HepG2 (cell line): ENCODE results near the gene CR1. TPM values are rescaled to one million over a fixed set of nuclear protein-coding genes. Genes with fewer than 3 reads are reported as not detected.

Experiments
- ATAC-seq: fragments of 200-7000 bp; cut with Tn5 transposase; 3 replicates; pipeline ENCODE4 v1.9.1; 2020; ENCODE audit warnings: mild to moderate bottlenecking, moderate library complexity
- BruUV-seq: library from RNA; stranded (reverse); fragments of 400-500 nt; replicated peaks from 2 replicates; lab custom pipeline; 2021; lab: Mats Ljungman, UMichigan
- CTCF ChIA-PET: fragments of 300-600 bp; formaldehyde crosslinking; extraction: SDS; loops from one replicate; lab custom pipeline; 2021; ENCODE audit warnings: low total read pairs, inconsistent platforms, low intra/inter-chr PET ratio; lab: Yijun Ruan, JAX
- POLR2A ChIA-PET: fragments of 350-600 bp; sonication (Branson Sonifier 250); formaldehyde crosslinking; loops from one replicate; lab custom pipeline; 2020; ENCODE audit warnings: antibody characterized with exemption, inconsistent platforms; lab: Yijun Ruan, JAX
- DNase-seq: peaks from one replicate; pipeline ENCODE4 v3.0.0-alpha.2; 2015; ENCODE audit warnings: low spot score
- FAIRE-seq: peaks from 3 replicates; lab custom pipeline; 2011; peaks lifted over from hg19 to GRCh38; lab: Jason Lieb, UNC
- H2AFZ ChIP-seq: one replicate; pipeline ENCODE4 v1.6.1; 2011; ENCODE audit warnings: low read length, inconsistent platforms
- H3K27ac ChIP-seq: fragments of 300-600 bp; 3 replicates; pipeline ENCODE4 v1.8.0; 2011; ENCODE audit warnings: mixed run types, mild to moderate bottlenecking, mixed read lengths, low read length, inconsistent platforms; ENCODE audit not compliant: insufficient read depth; ENCODE audit errors: extremely low read length
- H3K27me3 ChIP-seq, 2 experiments: fragments of 200-600 bp in 1 of 2; 2 replicates in 1 of 2; 3 replicates in 1 of 2; pipeline versions ENCODE4 v1.6.0 to v1.8.0; 2011; ENCODE audit warnings: low read length in 2 of 2, mild to moderate bottlenecking in 2 of 2, moderate library complexity in 2 of 2, inconsistent platforms in 1 of 2; ENCODE audit not compliant: insufficient read depth in 2 of 2, control insufficient read depth in 1 of 2
- H3K36me3 ChIP-seq, 2 experiments: fragments of 200-600 bp in 1 of 2; replicated peaks in 1 of 2; 2 replicates in 1 of 2; 3 replicates in 1 of 2; pipeline versions ENCODE4 v1.5.1 to v1.8.0; 2011; ENCODE audit warnings: low read length in 2 of 2, inconsistent platforms in 1 of 2; ENCODE audit not compliant: insufficient read depth in 2 of 2, control insufficient read depth in 1 of 2
- H3K4me1 ChIP-seq: 2 replicates; pipeline ENCODE4 v1.5.1; 2012; ENCODE audit warnings: low read length, inconsistent platforms; ENCODE audit not compliant: insufficient read depth
- H3K4me2 ChIP-seq: 2 replicates; pipeline ENCODE4 v1.6.0; 2011; ENCODE audit warnings: low read depth, low read length, inconsistent platforms
- H3K4me3 ChIP-seq, 3 experiments: fragments of 200-600 bp in 1 of 3; sonication (generic), shearing (Covaris generic) in 1 of 3; replicated peaks in 1 of 3; 2 replicates each; pipeline ENCODE4 v1.5.1; 2011 to 2016; ENCODE audit warnings: low read length in 3 of 3, inconsistent platforms in 2 of 3, low read depth in 2 of 3, mild to moderate bottlenecking in 2 of 3, control low read depth in 1 of 3, mixed read lengths in 1 of 3; ENCODE audit not compliant: insufficient read depth in 1 of 3
- H3K79me2 ChIP-seq: one replicate; pipeline ENCODE4 v1.6.1; 2011; ENCODE audit warnings: low read length, inconsistent platforms; ENCODE audit not compliant: insufficient read depth
- H3K9ac ChIP-seq: 2 replicates; pipeline ENCODE4 v1.6.0; 2011; ENCODE audit warnings: mild to moderate bottlenecking, low read depth, low read length, inconsistent platforms; ENCODE audit not compliant: insufficient read depth
- H3K9me3 ChIP-seq: 2 replicates; pipeline ENCODE4 v1.5.1; 2012; ENCODE audit warnings: mild to moderate bottlenecking, low read length
- H4K20me1 ChIP-seq: 2 replicates; pipeline ENCODE4 v1.6.0; 2011; ENCODE audit warnings: inconsistent platforms, mild to moderate bottlenecking, low read length, moderate library complexity; ENCODE audit not compliant: insufficient read depth
- BRCA1 ChIP-seq: sonication (generic); formaldehyde crosslinking; IDR thresholded peaks from 2 replicates; pipeline ENCODE4 v1.4.0; 2020; ENCODE audit warnings: missing genetic modification reagents
- CC2D1A ChIP-seq: sonication (generic); formaldehyde crosslinking; IDR thresholded peaks from 2 replicates; pipeline ENCODE4 v1.8.1; 2023; ENCODE audit warnings: mild to moderate bottlenecking, missing genetic modification reagents
- EP300 ChIP-seq, 3 experiments: sonication (generic) in 1 of 3; formaldehyde crosslinking in 1 of 3; IDR thresholded peaks; 2 replicates each; pipeline versions ENCODE4 v1.5.1 to v1.6.1; 2011 to 2020; ENCODE audit warnings: low read depth in 2 of 3, low read length in 2 of 3, borderline replicate concordance in 1 of 3, improper control_type of control experiment in 1 of 3, mild to moderate bottlenecking in 1 of 3, missing genetic modification reagents in 1 of 3, moderate library complexity in 1 of 3
- GTF2F1 ChIP-seq: fragments of 150-350 bp; IDR thresholded peaks from 2 replicates; pipeline ENCODE4 v1.6.1; 2014; ENCODE audit warnings: low read length
- HOXD1 ChIP-seq: sonication (generic); formaldehyde crosslinking; IDR thresholded peaks from 2 replicates; pipeline ENCODE4 v1.5.0; 2020; ENCODE audit warnings: missing genetic modification reagents
- IKZF4 ChIP-seq: sonication (generic); formaldehyde crosslinking; IDR thresholded peaks from 2 replicates; pipeline ENCODE4 v1.5.1; 2020; ENCODE audit warnings: borderline replicate concordance, mild to moderate bottlenecking, low read depth, missing genetic modification reagents; ENCODE audit errors: not compliant biosample characterization
- MATR3 ChIP-seq: sonication (generic); formaldehyde crosslinking; IDR thresholded peaks from 2 replicates; pipeline ENCODE4 v1.4.0; 2020; ENCODE audit warnings: missing genetic modification reagents
- MTA1 ChIP-seq: sonication (generic); formaldehyde crosslinking; IDR thresholded peaks from 2 replicates; pipeline ENCODE4 v1.4.0; 2020; ENCODE audit warnings: missing genetic modification reagents, mild to moderate bottlenecking, borderline replicate concordance
- MYC ChIP-seq: sonication (generic); formaldehyde crosslinking; IDR thresholded peaks from 2 replicates; pipeline ENCODE4 v1.9.0; 2021; ENCODE audit warnings: missing genetic modification reagents, borderline replicate concordance
- PHF8 ChIP-seq: sonication (generic); formaldehyde crosslinking; IDR thresholded peaks from 2 replicates; pipeline ENCODE4 v1.5.0; 2020; ENCODE audit warnings: missing genetic modification reagents
- RFX3 ChIP-seq: IDR thresholded peaks from 2 replicates; pipeline ENCODE4 v1.6.1; 2016; ENCODE audit warnings: missing biosample characterization, missing genetic modification reagents
- SOX6 ChIP-seq, 2 experiments: fragments of 450-650 bp in 1 of 2; sonication (generic) in 1 of 2; formaldehyde crosslinking in 1 of 2; IDR thresholded peaks; 2 replicates each; pipeline versions ENCODE4 v1.4.0 to v1.6.1; 2017 to 2020; ENCODE audit warnings: antibody characterized with exemption in 1 of 2, mild to moderate bottlenecking in 1 of 2, missing genetic modification reagents in 1 of 2
- SUZ12 ChIP-seq: fragments of 150-350 bp; IDR thresholded peaks from 2 replicates; pipeline ENCODE4 v1.6.1; 2014; ENCODE audit warnings: low read depth, low read length
- ZNF225 ChIP-seq: sonication (generic); formaldehyde crosslinking; IDR thresholded peaks from 2 replicates; pipeline ENCODE4 v1.4.0; 2020; ENCODE audit warnings: mild to moderate bottlenecking, missing genetic modification reagents
- ZNF333 ChIP-seq: sonication (generic); formaldehyde crosslinking; IDR thresholded peaks from 2 replicates; pipeline ENCODE4 v1.4.0; 2020; ENCODE audit warnings: mild to moderate bottlenecking, missing genetic modification reagents, borderline replicate concordance
- ZNF343 ChIP-seq: sonication (generic); formaldehyde crosslinking; IDR thresholded peaks from 2 replicates; pipeline ENCODE4 v1.4.0; 2020; ENCODE audit warnings: mild to moderate bottlenecking, missing genetic modification reagents
- ZNF768 ChIP-seq: sonication (generic); formaldehyde crosslinking; IDR thresholded peaks from 2 replicates; pipeline ENCODE4 v1.4.0; 2020; ENCODE audit warnings: missing genetic modification reagents
- WGBS: methylation state at CpG from one replicate; pipeline ENCODE4 v1.1.6; 2017; ENCODE audit warnings: low lambda C conversion rate; 5-methylcytosine and 5-hydroxymethylcytosine counted together
- in situ Hi-C: cut with HindIII; loops from 2 replicates; pipeline ENCODE4 v1.10.0; 2017; ENCODE audit warnings: low pct_unique_long_range_greater_than_20kb; ENCODE audit not compliant: extremely low pct_ligation_motif_present
- intact Hi-C: fragments of 100-400 bp; cut with micrococcal nuclease; formaldehyde crosslinking; loops from one replicate; pipeline ENCODE4 v1.10.0; 2022; ENCODE audit not compliant: unreplicated experiment
- polyA plus RNA-seq, 8 experiments: library from polyadenylated mRNA; depleted of rRNA in 3 of 8; stranded (reverse) in 7 of 8; unstranded in 1 of 8; fragments of >200 nt; fragmentation: Illumina TruSeq in 4 of 8; extraction: Trizol in 4 of 8; gene quantifications; 2 replicates each; pipeline versions ENCODE4 v1.2.1 to v1.2.3, GENCODE V29; 2011 to 2016; ENCODE audit warnings: low read depth in 4 of 8, missing spikeins in 1 of 8, mixed read lengths in 1 of 8; ENCODE audit not compliant: insufficient read depth in 1 of 8
- total RNA-seq, 5 experiments: library from RNA; depleted of rRNA; stranded (reverse); fragments of >200 nt; fragmentation: Illumina TruSeq; extraction: Trizol; gene quantifications; 2 replicates each; pipeline ENCODE4 v1.2.3, GENCODE V29; 2016; ENCODE audit warnings: low read depth in 1 of 5
- TF ChIP-seq, protein P1 (sequence below): sonication (generic); formaldehyde crosslinking; IDR thresholded peaks from 2 replicates; pipeline ENCODE4 v1.4.0; 2020; ENCODE audit warnings: mild to moderate bottlenecking, low read depth, missing genetic modification reagents
- TF ChIP-seq, protein P2 (sequence below): sonication (generic); formaldehyde crosslinking; IDR thresholded peaks from 2 replicates; pipeline ENCODE4 v1.8.0; 2022; ENCODE audit warnings: missing genetic modification reagents, low read depth, mild to moderate bottlenecking, borderline replicate concordance

CR1 gene
- total and polyA plus RNA-seq, 2 of the 13 experiments (the other 11 are each of a cell fraction or from before 2014, with no cell fraction given): not detected

DNA sequence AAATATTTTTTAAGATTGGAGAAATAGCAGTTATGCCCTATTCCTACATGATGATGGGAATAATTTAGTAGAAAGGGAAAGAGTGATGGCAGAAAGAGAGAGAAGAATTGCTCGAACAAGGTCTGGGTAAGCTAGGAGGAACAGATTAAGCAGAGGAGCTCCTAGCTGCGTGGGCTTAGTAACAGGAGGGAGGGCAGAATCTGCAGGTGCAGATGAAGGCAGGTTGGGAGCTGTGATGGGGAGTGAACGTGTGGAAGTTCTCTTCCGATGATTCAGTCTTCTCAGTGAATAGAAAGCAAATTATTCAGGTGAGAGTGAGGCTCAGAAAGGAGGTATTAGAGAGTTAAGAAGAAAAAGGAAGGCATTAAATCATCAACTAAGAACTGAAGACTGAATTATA is 8.3 kb upstream of the CR1 start:
- DNase-seq: no peak
- no peaks in the 10 kb centered on the region; a peak in 1 of 5 replicates for H3K27me3 ChIP-seq
- in situ Hi-C loops (no loop called here), intact Hi-C loops (no loop called here)
- BruUV-seq: no TSS peak
- H3K9ac ChIP-seq: no peak overlapping the region
- H3K27ac ChIP-seq: no peak overlapping the region
- no peaks in the 10 kb centered on the region for H3K9me3 ChIP-seq
- H3K4me3 ChIP-seq: no peak overlapping the region
- no peaks in the 10 kb centered on the region for H3K4me1 ChIP-seq
- ChIA-PET CTCF (no interaction called here), POLR2A (no interaction called here)
- H3K4me2 ChIP-seq: no peak overlapping the region
- no peaks in the 10 kb centered on the region for H4K20me1 ChIP-seq
- no peaks in the 10 kb centered on the region for H3K79me2 ChIP-seq
- no peaks in the 10 kb centered on the region for H3K36me3 ChIP-seq
- under 1% methylated on average over 4 of the region's 4 CpGs for WGBS
- FAIRE-seq: no peak
- H2AFZ ChIP-seq: no peak overlapping the region
- no peak for ATAC-seq
- no peak for TF ChIP-seq BRCA1 (CRISPR knock-in tag)
- TF ChIP-seq MYC (CRISPR knock-in tag): no peak
- TF ChIP-seq ZNF333 (CRISPR knock-in tag): no peak
- TF ChIP-seq CC2D1A (CRISPR knock-in tag): no peak
- TF ChIP-seq EP300 (IDR thresholded peaks at IDR 0.05; ENCODE audit: low read depth in 2 of 2, low read length in 2 of 2): no peak
- TF ChIP-seq EP300 (CRISPR knock-in tag; IDR thresholded peaks at IDR 0.05; ENCODE audit: borderline replicate concordance): no peak
- TF ChIP-seq, protein P1, sequence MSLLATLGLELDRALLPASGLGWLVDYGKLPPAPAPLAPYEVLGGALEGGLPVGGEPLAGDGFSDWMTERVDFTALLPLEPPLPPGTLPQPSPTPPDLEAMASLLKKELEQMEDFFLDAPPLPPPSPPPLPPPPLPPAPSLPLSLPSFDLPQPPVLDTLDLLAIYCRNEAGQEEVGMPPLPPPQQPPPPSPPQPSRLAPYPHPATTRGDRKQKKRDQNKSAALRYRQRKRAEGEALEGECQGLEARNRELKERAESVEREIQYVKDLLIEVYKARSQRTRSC (CRISPR knock-in tag): no peak
- no peak for TF ChIP-seq SOX6 (IDR thresholded peaks at IDR 0.05)
- no peak for TF ChIP-seq SOX6 (CRISPR knock-in tag; IDR thresholded peaks at IDR 0.05)
- no peak for TF ChIP-seq PHF8 (CRISPR knock-in tag)
- no peak for TF ChIP-seq ZNF343 (CRISPR knock-in tag)
- no peak for TF ChIP-seq GTF2F1
- no peak for TF ChIP-seq SUZ12
- no peak for TF ChIP-seq MTA1
- TF ChIP-seq HOXD1: no peak
- TF ChIP-seq RFX3 (CRISPR knock-in tag): no peak
- TF ChIP-seq ZNF225 (CRISPR knock-in tag): no peak
- TF ChIP-seq, protein P2, sequence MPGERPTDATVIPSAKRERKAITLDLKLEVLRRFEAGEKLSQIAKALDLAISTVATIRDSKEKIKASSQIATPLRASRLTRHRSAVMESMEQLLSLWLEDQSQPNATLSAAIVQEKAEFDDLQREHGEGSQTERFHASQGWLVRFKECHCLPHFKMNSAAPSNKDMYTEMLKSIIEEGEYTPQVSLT (CRISPR knock-in tag): no peak
- no peak for TF ChIP-seq ZNF768
- TF ChIP-seq IKZF4: no peak
- TF ChIP-seq MATR3 (CRISPR knock-in tag): no peak
